Measurements from ENCODE around the gene RPP14. TPM values are rescaled to one million over a fixed set of nuclear protein-coding genes. Genes with fewer than 3 reads are reported as not detected.
"Not testable (repeated sequence)": the region's sequence is repeated elsewhere in the genome, so short reads cannot be mapped to it uniquely, and the experiment has no call there.

The RPP14 gene
- total RNA-seq, 1 experiment from 2014 or later = 6.5 TPM

GRCh38 chr3:58331593-58332152 is 25.6 kb downstream of the RPP14 start:
- no peak for DNase-seq (ENCODE audit: low spot score)

GRCh38 chr3:58332575-58333188 is 26.6 kb downstream of the RPP14 start, which contains the start of gene PXK:
PXK (plus strand) TSS chr3:58332892; CDS start chr3:58332989, 97 bp downstream.
- peak; percentile 45 for DNase-seq (ENCODE audit: low spot score)

- no peak for DNase-seq (ENCODE audit: low spot score)
Measured at GRCh38 chr3:58333206-58334012, 27.4 kb downstream of the RPP14 start.

- no peak for DNase-seq (ENCODE audit: low spot score)
Measured at GRCh38 chr3:58334013-58334321, 27.9 kb downstream of the RPP14 start.

GRCh38 chr3:58334506-58334884 is 28.4 kb downstream of the RPP14 start:
- no peak for DNase-seq (ENCODE audit: low spot score)

GRCh38 chr3:58335652-58335947 is 29.6 kb downstream of the RPP14 start:
- DNase-seq (ENCODE audit: low spot score) = no peak

- DNase-seq (ENCODE audit: low spot score) = no peak
Measured at GRCh38 chr3:58336135-58336882, 30.3 kb downstream of the RPP14 start.

- DNase-seq (ENCODE audit: low spot score) = no peak
Measured at GRCh38 chr3:58337190-58337589, 31.1 kb downstream of the RPP14 start.

- DNase-seq (ENCODE audit: low spot score) = not testable (repeated sequence)
Measured at GRCh38 chr3:58339146-58339545, 33.1 kb downstream of the RPP14 start.

GRCh38 chr3:58340594-58341244 is 34.7 kb downstream of the RPP14 start:
- DNase-seq (ENCODE audit: low spot score) = no peak

- DNase-seq (ENCODE audit: low spot score) = no peak
Measured at GRCh38 chr3:58341376-58341775, 35.3 kb downstream of the RPP14 start.

- DNase-seq (ENCODE audit: low spot score) = no peak
Measured at GRCh38 chr3:58342676-58343075, 36.6 kb downstream of the RPP14 start.

- DNase-seq (ENCODE audit: low spot score) = no peak
Measured at GRCh38 chr3:58345457-58345856, 39.4 kb downstream of the RPP14 start.

GRCh38 chr3:58346368-58346767 is 40.3 kb downstream of the RPP14 start:
- DNase-seq (ENCODE audit: low spot score) = no peak

GRCh38 chr3:58347984-58348383 is 41.9 kb downstream of the RPP14 start:
- DNase-seq (ENCODE audit: low spot score) = no peak

GRCh38 chr3:58349792-58350626 is 44.0 kb downstream of the RPP14 start:
- DNase-seq (ENCODE audit: low spot score) = no peak

GRCh38 chr3:58350627-58351013 is 44.6 kb downstream of the RPP14 start:
- no peak for DNase-seq (ENCODE audit: low spot score)

GRCh38 chr3:58351920-58352319 is 45.9 kb downstream of the RPP14 start:
- DNase-seq (ENCODE audit: low spot score) = peak; percentile 1

GRCh38 chr3:58352626-58353025 is 46.6 kb downstream of the RPP14 start:
- no peak for DNase-seq (ENCODE audit: low spot score)

- no peak for DNase-seq (ENCODE audit: low spot score)
Measured at GRCh38 chr3:58353722-58354553, 47.9 kb downstream of the RPP14 start.

All from HT-29 (cell line).